Bladder microvascular endothelial cell (primary cell): ENCODE data around the gene H2BW2. TPM values are rescaled to one million over a fixed set of nuclear protein-coding genes. Genes with fewer than 3 reads are reported as not detected.

Experiments used
- total RNA-seq: library from RNA; depleted of rRNA; stranded (reverse); fragments of >200 nt; gene quantifications from 2 replicates; pipeline ENCODE4 v1.2.3, GENCODE V29; 2014

The H2BW2 gene
- not detected in 2 replicates for total RNA-seq

DNA sequence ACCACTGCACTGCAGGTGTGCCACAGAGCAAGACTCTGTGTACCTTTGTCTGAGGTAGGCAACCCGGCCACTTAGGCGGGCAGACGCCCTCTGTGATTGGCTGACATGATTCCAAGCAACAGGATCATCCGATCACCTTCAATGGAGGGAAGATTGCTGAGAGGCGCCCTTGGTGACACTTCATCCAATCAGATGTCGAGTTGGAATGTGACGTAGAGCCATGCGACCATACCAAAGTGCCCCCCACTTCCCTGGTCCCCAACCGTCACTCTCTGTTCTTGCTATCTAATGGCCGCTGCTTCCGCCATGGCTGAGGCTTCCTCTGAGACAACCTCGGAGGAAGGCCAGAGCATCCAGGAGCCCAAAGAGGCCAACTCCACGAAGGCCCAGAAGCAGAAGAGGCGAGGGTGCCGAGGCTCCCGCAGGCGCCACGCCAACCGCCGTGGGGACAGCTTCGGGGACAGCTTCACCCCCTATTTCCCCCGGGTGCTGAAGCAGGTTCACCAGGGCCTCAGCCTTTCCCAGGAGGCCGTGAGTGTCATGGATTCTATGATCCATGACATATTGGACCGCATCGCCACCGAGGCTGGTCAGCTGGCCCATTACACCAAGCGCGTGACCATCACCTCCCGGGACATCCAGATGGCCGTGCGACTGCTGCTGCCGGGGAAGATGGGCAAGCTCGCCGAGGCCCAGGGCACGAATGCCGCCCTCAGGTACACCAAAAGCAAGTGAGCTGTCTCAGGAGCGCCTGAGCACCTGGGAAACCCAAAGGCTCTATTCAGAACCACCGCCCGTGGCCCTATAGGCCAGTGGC, at the start of gene H2BW2:
Gene H2BW2 (plus strand): TSS at position 268 of the 817 bp plus-strand sequence. CDS start 39 bp downstream, at position 307.

DNA sequence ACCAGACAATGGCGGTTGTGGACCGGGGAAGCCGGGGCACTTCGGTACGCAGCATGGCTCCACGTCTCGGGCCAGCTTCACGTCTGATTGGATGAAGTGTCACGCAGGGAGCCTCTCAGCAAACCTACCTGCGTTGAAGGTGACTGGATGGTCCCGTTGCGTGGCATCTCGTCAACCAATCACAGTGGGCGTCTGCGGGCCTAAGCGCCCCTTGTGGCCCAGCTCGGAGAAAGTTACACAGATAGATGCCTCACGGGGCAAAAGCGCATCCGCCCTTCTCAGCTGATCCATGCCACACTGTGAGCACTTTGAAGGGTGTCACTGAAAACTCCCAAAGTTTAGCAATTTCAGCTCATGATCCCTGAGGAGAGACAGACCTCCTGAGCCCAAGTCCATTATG, 26.1 kb upstream of the H2BW2 start, which contains the start of gene H2BW1:
Gene H2BW1 (minus strand): TSS at position 103 of the 400 bp plus-strand sequence. CDS start 132 bp downstream, outside the sequence.

DNA sequence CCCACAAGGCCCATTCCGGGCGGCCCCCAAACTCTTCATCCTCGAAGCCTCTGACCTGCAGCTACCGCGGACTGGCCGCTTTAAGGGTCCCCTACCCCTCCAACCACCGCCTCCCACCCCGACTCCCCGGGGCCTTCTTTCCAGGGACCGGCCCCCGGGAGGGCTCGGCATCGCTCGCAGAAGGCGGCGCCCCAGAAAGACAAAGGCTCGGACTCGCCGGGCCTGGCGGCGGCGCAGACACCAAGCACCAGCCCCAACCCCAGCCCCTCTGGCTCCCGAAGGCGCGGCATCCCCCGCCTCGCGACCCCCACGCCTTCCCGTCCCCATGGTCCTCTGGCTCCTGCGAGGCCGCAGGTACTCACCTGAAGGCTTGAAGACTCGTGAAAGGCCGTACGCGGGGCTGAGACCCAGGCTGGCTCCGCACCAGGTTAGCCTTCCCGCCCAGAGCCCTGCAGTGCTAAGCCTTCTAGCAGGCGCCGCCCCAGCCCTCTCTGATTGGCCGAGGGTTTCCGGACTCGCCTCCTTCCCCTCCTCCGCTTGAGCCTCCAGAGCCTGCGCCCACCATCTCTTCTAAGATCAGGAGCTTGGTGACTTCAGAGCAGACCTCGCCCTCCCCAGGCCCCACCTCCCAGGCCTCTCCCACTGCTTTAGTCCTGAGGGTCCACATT, 36.2 kb downstream of the H2BW2 start, which contains the start of gene TMSB15C:
Gene TMSB15C (minus strand): TSS at position 459 of the 668 bp plus-strand sequence.

Other genes with a start within 250 kb of the H2BW2 start
- 0.32 and 1.1 TPM in 2 replicates for gene RAB9B, start 207.7 kb upstream of the H2BW2 start, total RNA-seq
- gene TMSB15B, start 77.3 kb upstream of the H2BW2 start, total RNA-seq: 1.9 and 5.7 TPM in 2 replicates
- not detected in 2 replicates for gene H2BW1, start 26.2 kb upstream of the H2BW2 start, total RNA-seq
- gene TMSB15C, start 36.3 kb downstream of the H2BW2 start, total RNA-seq: 2.8 and 8.8 TPM in 2 replicates
- gene ZCCHC18, start 72.6 kb downstream of the H2BW2 start, total RNA-seq: 2.4 and 4.6 TPM in 2 replicates
- 5.2 and 15.2 TPM in 2 replicates for gene SLC25A53, start 117.1 kb downstream of the H2BW2 start, total RNA-seq
- gene FAM199X, start 126.5 kb downstream of the H2BW2 start, total RNA-seq: 16.5 and 30.7 TPM in 2 replicates
- not detected in 2 replicates for gene ESX1, start 215.0 kb downstream of the H2BW2 start, total RNA-seq